Measurements from ENCODE around the gene CHD5. TPM values are rescaled to one million over a fixed set of nuclear protein-coding genes. Genes with fewer than 3 reads are reported as not detected.

The CHD5 gene
- polyA plus RNA-seq, 3 donors: 0.07 TPM; not detected in 2

GRCh38 chr1:6209661-6210580 lies 29.8 kb upstream of the CHD5 start:
- no peak overlapping the region for H3K27ac Mint-ChIP-seq
- intact Hi-C loops (cut with micrococcal nuclease): loop anchor here in 1 of 2 donors (10.0 kb wide), 1 partner anchor 155 kb away; no protein-coding TSS in a partner anchor
- no peaks in the 10 kb centered on the region for H3K36me3 ChIP-seq (replicated peaks in 1 of 2; ENCODE audit: control insufficient read depth in 1 of 2, insufficient read depth in 2 of 2, low read length in 2 of 2)
- no peak overlapping the region for H3K9ac ChIP-seq (ENCODE audit: insufficient read depth, low read length, poor library complexity, severe bottlenecking)
- peak overlapping the region in 1 of 2 donors; percentile 68 for H3K4me3 Mint-ChIP-seq
- DNase-seq: no peak
- no peaks in the 10 kb centered on the region for H3K79me2 ChIP-seq (ENCODE audit: insufficient read depth, low read length)
- peaks cover 20 to 34% of the 10 kb centered on the region in 2 donors for H3K4me1 ChIP-seq (ENCODE audit: control insufficient read depth in 1 of 2, insufficient read depth in 2 of 2, low read length in 2 of 2)
- H3K27ac ChIP-seq (ENCODE audit: low read depth in 1 of 2, low read length in 2 of 2): no peak overlapping the region
- H3K4me3 ChIP-seq (replicated peaks in 1 of 3; ENCODE audit: low read depth in 2 of 3, low read length in 3 of 3): peak overlapping the region in 1 of 3 experiments; percentile 62
- H3K27me3 ChIP-seq (ENCODE audit: control insufficient read depth in 2 of 2, insufficient read depth in 2 of 2, low read length in 2 of 2): peaks cover 29 to 50% of the 10 kb centered on the region in 2 donors
- H4K20me1 ChIP-seq (ENCODE audit: insufficient read depth, low read length): no peaks in the 10 kb centered on the region
- H3K9me3 ChIP-seq (replicated peaks in 1 of 2; ENCODE audit: control insufficient read depth in 1 of 2, insufficient read depth in 1 of 2, low read length in 2 of 2): peaks cover 0 to 13% of the 10 kb centered on the region in 2 donors
- H3K27me3 Mint-ChIP-seq (ENCODE audit: low read depth in 3 of 3): peaks cover 50 to 77% (median 56%) of the 10 kb centered on the region in 3 donors
- no peak for TF ChIP-seq CTCF (IDR thresholded peaks at IDR 0.05)
- H3K4me2 ChIP-seq (replicated peaks; ENCODE audit: extremely low read depth, low read length, poor library complexity, severe bottlenecking): peak overlapping the region; percentile 75
- peaks cover 0 to 14% (median 1%) of the 10 kb centered on the region in 7 donors for H3K9me3 Mint-ChIP-seq
- 80% methylated on average over 15 of the region's 17 CpGs for WGBS (ENCODE audit: insufficient coverage)
- peaks cover 0 to 3% of the 10 kb centered on the region in 2 donors for H3K36me3 Mint-ChIP-seq
- peaks cover 21% of the 10 kb centered on the region for H3K4me1 Mint-ChIP-seq
- H2AFZ ChIP-seq (ENCODE audit: insufficient read depth, low read depth, low read length, poor library complexity, severe bottlenecking): peak overlapping the region; percentile 67

All from CD14-positive monocyte (primary cell).